ENCODE results near the gene ABHD18.
"Not testable (repeated sequence)": the region's sequence is repeated elsewhere in the genome, so short reads cannot be mapped to it uniquely, and the experiment has no call there.

ABHD18 gene

DNA sequence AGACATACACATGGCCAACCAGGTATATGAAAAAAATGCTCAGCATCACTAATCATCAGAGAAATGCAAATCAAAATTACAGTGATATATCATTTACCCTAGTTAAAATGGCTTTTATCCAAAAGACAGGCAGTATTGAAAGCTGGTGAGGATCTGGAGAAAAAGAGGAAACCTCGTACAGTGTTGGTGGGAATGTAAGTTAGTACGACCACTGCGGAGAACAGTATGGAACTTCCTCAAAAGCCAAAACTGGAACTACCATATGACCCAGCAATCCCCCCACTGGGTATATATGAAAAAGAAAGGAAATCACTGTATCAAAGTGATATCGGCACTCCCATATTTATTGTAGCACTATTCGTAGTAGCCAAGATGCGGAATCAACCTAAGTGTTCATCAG, 23.4 kb downstream of the ABHD18 start:
- TF ChIP-seq, protein P1, sequence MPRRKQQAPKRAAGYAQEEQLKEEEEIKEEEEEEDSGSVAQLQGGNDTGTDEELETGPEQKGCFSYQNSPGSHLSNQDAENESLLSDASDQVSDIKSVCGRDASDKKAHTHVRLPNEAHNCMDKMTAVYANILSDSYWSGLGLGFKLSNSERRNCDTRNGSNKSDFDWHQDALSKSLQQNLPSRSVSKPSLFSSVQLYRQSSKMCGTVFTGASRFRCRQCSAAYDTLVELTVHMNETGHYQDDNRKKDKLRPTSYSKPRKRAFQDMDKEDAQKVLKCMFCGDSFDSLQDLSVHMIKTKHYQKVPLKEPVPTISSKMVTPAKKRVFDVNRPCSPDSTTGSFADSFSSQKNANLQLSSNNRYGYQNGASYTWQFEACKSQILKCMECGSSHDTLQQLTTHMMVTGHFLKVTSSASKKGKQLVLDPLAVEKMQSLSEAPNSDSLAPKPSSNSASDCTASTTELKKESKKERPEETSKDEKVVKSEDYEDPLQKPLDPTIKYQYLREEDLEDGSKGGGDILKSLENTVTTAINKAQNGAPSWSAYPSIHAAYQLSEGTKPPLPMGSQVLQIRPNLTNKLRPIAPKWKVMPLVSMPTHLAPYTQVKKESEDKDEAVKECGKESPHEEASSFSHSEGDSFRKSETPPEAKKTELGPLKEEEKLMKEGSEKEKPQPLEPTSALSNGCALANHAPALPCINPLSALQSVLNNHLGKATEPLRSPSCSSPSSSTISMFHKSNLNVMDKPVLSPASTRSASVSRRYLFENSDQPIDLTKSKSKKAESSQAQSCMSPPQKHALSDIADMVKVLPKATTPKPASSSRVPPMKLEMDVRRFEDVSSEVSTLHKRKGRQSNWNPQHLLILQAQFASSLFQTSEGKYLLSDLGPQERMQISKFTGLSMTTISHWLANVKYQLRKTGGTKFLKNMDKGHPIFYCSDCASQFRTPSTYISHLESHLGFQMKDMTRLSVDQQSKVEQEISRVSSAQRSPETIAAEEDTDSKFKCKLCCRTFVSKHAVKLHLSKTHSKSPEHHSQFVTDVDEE (CRISPR knock-in tag; IDR thresholded peaks at IDR 0.05) = no peak
- TF ChIP-seq ZC3H10 (CRISPR knock-in tag; IDR thresholded peaks at IDR 0.05) = no peak
- no peak for TF ChIP-seq CSDC2 (CRISPR knock-in tag; IDR thresholded peaks at IDR 0.05)
- TF ChIP-seq RARB (CRISPR knock-in tag; IDR thresholded peaks at IDR 0.05) = no peak
- no peak for TF ChIP-seq SNAI2 (CRISPR knock-in tag; IDR thresholded peaks at IDR 0.05)
- no peak for TF ChIP-seq BACH2 (CRISPR knock-in tag; IDR thresholded peaks at IDR 0.05; ENCODE audit: borderline replicate concordance)
- TF ChIP-seq, protein P2, sequence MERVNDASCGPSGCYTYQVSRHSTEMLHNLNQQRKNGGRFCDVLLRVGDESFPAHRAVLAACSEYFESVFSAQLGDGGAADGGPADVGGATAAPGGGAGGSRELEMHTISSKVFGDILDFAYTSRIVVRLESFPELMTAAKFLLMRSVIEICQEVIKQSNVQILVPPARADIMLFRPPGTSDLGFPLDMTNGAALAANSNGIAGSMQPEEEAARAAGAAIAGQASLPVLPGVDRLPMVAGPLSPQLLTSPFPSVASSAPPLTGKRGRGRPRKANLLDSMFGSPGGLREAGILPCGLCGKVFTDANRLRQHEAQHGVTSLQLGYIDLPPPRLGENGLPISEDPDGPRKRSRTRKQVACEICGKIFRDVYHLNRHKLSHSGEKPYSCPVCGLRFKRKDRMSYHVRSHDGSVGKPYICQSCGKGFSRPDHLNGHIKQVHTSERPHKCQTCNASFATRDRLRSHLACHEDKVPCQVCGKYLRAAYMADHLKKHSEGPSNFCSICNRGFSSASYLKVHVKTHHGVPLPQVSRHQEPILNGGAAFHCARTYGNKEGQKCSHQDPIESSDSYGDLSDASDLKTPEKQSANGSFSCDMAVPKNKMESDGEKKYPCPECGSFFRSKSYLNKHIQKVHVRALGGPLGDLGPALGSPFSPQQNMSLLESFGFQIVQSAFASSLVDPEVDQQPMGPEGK (CRISPR knock-in tag; IDR thresholded peaks at IDR 0.05; ENCODE audit: borderline replicate concordance) = no peak
- TF ChIP-seq ARNTL (CRISPR knock-in tag; IDR thresholded peaks at IDR 0.05; ENCODE audit: borderline replicate concordance, low read depth) = no peak
- TF ChIP-seq ESRRG (CRISPR knock-in tag; IDR thresholded peaks at IDR 0.05) = no peak
- no peak for TF ChIP-seq ISL1 (CRISPR knock-in tag; IDR thresholded peaks at IDR 0.05)
- no peak for TF ChIP-seq PPARA (CRISPR knock-in tag; IDR thresholded peaks at IDR 0.05; ENCODE audit: borderline replicate concordance)
- TF ChIP-seq OSR1 (CRISPR knock-in tag; IDR thresholded peaks at IDR 0.05) = no peak
- no peak for TF ChIP-seq ZNF8 (CRISPR knock-in tag; IDR thresholded peaks at IDR 0.05)
- ATAC-seq = no peak

DNA sequence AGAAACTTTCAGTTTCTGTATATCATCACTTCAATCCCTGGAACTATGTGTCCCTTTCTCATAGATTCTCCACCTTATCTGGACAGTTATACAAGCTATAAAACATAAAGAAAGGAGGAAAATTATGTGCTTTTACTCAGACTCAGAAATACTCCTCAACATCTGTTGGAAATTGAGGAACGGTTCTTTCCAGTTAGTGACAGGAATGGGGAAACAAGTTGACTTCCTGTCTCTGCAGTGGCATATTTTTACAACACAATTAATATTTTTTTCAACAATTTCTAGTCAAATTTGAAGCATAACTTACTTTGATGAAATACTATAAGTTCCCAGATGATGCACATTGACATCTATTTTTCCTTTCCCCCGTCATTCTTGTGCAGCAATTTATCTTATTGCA, 27.9 kb downstream of the ABHD18 start:
- no peak for ATAC-seq
- TF ChIP-seq ISL1 (CRISPR knock-in tag; IDR thresholded peaks at IDR 0.05) (no peak), ZFP3 (CRISPR knock-in tag; IDR thresholded peaks at IDR 0.05) (no peak), TCF4 (CRISPR knock-in tag; IDR thresholded peaks at IDR 0.05; ENCODE audit: borderline replicate concordance) (no peak), PPARA (CRISPR knock-in tag; IDR thresholded peaks at IDR 0.05; ENCODE audit: borderline replicate concordance) (no peak), RARB (CRISPR knock-in tag; IDR thresholded peaks at IDR 0.05) (no peak), TOX (CRISPR knock-in tag; IDR thresholded peaks at IDR 0.05; ENCODE audit: borderline replicate concordance) (no peak), ZNF8 (CRISPR knock-in tag; IDR thresholded peaks at IDR 0.05) (no peak), ESRRG (CRISPR knock-in tag; IDR thresholded peaks at IDR 0.05) (no peak), ZNF70 (CRISPR knock-in tag; IDR thresholded peaks at IDR 0.05) (no peak), ZC3H10 (CRISPR knock-in tag; IDR thresholded peaks at IDR 0.05) (no peak), BACH2 (CRISPR knock-in tag; IDR thresholded peaks at IDR 0.05; ENCODE audit: borderline replicate concordance) (no peak), GLIS3 (CRISPR knock-in tag; IDR thresholded peaks at IDR 0.05) (no peak), ARNTL (CRISPR knock-in tag; IDR thresholded peaks at IDR 0.05; ENCODE audit: borderline replicate concordance, low read depth) (no peak), ZNF565 (CRISPR knock-in tag; conservative IDR thresholded peaks at IDR 0.05; ENCODE audit: low read depth) (no peak)
- TF ChIP-seq, protein P3, sequence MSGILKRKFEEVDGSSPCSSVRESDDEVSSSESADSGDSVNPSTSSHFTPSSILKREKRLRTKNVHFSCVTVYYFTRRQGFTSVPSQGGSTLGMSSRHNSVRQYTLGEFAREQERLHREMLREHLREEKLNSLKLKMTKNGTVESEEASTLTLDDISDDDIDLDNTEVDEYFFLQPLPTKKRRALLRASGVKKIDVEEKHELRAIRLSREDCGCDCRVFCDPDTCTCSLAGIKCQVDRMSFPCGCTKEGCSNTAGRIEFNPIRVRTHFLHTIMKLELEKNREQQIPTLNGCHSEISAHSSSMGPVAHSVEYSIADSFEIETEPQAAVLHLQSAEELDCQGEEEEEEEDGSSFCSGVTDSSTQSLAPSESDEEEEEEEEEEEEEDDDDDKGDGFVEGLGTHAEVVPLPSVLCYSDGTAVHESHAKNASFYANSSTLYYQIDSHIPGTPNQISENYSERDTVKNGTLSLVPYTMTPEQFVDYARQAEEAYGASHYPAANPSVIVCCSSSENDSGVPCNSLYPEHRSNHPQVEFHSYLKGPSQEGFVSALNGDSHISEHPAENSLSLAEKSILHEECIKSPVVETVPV (CRISPR knock-in tag; IDR thresholded peaks at IDR 0.05) = no peak
- TF ChIP-seq, protein P4, sequence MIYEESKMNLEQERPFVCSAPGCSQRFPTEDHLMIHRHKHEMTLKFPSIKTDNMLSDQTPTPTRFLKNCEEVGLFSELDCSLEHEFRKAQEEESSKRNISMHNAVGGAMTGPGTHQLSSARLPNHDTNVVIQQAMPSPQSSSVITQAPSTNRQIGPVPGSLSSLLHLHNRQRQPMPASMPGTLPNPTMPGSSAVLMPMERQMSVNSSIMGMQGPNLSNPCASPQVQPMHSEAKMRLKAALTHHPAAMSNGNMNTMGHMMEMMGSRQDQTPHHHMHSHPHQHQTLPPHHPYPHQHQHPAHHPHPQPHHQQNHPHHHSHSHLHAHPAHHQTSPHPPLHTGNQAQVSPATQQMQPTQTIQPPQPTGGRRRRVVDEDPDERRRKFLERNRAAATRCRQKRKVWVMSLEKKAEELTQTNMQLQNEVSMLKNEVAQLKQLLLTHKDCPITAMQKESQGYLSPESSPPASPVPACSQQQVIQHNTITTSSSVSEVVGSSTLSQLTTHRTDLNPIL (CRISPR knock-in tag; IDR thresholded peaks at IDR 0.05; ENCODE audit: low read depth) = no peak
- TF ChIP-seq, protein P5, sequence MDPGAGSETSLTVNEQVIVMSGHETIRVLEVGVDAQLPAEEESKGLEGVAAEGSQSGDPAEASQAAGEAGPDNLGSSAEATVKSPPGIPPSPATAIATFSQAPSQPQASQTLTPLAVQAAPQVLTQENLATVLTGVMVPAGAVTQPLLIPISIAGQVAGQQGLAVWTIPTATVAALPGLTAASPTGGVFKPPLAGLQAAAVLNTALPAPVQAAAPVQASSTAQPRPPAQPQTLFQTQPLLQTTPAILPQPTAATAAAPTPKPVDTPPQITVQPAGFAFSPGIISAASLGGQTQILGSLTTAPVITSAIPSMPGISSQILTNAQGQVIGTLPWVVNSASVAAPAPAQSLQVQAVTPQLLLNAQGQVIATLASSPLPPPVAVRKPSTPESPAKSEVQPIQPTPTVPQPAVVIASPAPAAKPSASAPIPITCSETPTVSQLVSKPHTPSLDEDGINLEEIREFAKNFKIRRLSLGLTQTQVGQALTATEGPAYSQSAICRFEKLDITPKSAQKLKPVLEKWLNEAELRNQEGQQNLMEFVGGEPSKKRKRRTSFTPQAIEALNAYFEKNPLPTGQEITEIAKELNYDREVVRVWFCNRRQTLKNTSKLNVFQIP (CRISPR knock-in tag; IDR thresholded peaks at IDR 0.05; ENCODE audit: borderline replicate concordance, low read depth) = no peak

DNA sequence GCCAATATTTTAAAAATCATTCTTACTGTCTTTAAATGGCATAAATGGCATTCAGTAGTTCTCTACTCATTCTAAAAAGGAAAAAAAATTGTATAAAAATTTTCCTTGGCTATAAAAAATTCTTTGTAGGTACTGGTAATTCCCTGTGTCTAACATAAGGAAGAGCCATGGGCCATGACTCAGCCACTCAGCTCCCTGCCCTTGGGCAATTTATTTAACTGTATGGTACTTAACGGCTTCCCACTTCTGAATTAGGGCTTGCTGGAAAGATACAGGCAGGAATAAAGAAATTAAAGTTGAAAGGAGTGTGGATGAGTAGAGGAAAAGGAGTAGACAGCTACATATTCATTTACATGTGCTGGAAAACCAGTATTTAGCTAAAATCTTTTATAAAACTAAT, 30.6 kb downstream of the ABHD18 start:
- TF ChIP-seq RARB (CRISPR knock-in tag; IDR thresholded peaks at IDR 0.05) (no peak), ZNF565 (CRISPR knock-in tag; conservative IDR thresholded peaks at IDR 0.05; ENCODE audit: low read depth) (no peak), PPARA (CRISPR knock-in tag; IDR thresholded peaks at IDR 0.05; ENCODE audit: borderline replicate concordance) (no peak), ZC3H10 (CRISPR knock-in tag; IDR thresholded peaks at IDR 0.05) (no peak), GLIS3 (CRISPR knock-in tag; IDR thresholded peaks at IDR 0.05) (no peak), ZFP3 (CRISPR knock-in tag; IDR thresholded peaks at IDR 0.05) (no peak), ZNF70 (CRISPR knock-in tag; IDR thresholded peaks at IDR 0.05) (no peak), ISL1 (CRISPR knock-in tag; IDR thresholded peaks at IDR 0.05) (no peak), TOX (CRISPR knock-in tag; IDR thresholded peaks at IDR 0.05; ENCODE audit: borderline replicate concordance) (no peak), ARNTL (CRISPR knock-in tag; IDR thresholded peaks at IDR 0.05; ENCODE audit: borderline replicate concordance, low read depth) (no peak), OSR1 (CRISPR knock-in tag; IDR thresholded peaks at IDR 0.05) (no peak), ZFP30 (CRISPR knock-in tag; IDR thresholded peaks at IDR 0.05) (no peak), TCF4 (CRISPR knock-in tag; IDR thresholded peaks at IDR 0.05; ENCODE audit: borderline replicate concordance) (no peak)
- TF ChIP-seq, protein P1 (CRISPR knock-in tag; IDR thresholded peaks at IDR 0.05) = no peak
- ATAC-seq = no peak

DNA sequence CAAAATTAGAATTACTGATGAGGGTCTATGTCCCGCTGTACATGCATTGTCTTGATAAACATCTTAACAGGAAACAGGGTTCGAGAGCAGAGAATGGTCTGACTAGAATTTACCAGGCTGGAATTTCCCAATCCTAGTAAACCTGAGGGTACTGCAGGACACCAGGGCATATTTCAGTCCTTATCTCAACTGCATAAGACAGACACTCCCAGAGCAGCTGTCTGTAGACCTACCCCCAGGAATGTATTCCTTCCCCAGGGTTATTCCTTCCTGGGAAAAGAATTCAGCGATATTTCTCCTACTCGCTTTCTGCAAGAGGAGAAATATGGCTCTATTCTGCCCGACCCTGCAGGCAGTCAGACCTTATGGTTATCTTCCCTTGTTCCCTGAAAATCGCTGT, 31.3 kb downstream of the ABHD18 start:
- not testable (repeated sequence) for ATAC-seq
